HFFc6 (cell line): Measurements from ENCODE around the gene FAM32A. TPM values are rescaled to one million over a fixed set of nuclear protein-coding genes. Genes with fewer than 3 reads are reported as not detected.
A peak's percentile ranks its signal among the peaks of the same experiment; 100 is the strongest.

ENCODE experiments used
- DNase-seq: peaks from one replicate; pipeline ENCODE4 v3.0.0-alpha.2; 2018
- H3K27ac Mint-ChIP-seq: 2 replicates; pipeline ENCODE4 v1.8.0; 2020; ENCODE audit warnings: mild to moderate bottlenecking, mixed read lengths
- H3K27me3 Mint-ChIP-seq: 2 replicates; pipeline ENCODE4 v1.8.0; 2021; ENCODE audit warnings: mild to moderate bottlenecking, moderate library complexity, mixed read lengths; ENCODE audit not compliant: insufficient read depth
- H3K36me3 Mint-ChIP-seq: 2 replicates; pipeline ENCODE4 v1.8.0; 2021; ENCODE audit warnings: low read depth, mixed read lengths
- H3K4me1 Mint-ChIP-seq: 2 replicates; pipeline ENCODE4 v1.8.0; 2020; ENCODE audit warnings: low read depth, mixed read lengths
- H3K4me3 Mint-ChIP-seq: 2 replicates; pipeline ENCODE4 v1.8.0; 2020; ENCODE audit warnings: mild to moderate bottlenecking, moderate library complexity, mixed read lengths
- H3K9me3 Mint-ChIP-seq: 2 replicates; pipeline ENCODE4 v1.8.0; 2020; ENCODE audit warnings: mild to moderate bottlenecking, mixed read lengths
- CTCF ChIP-seq: fragments of 200-600 bp; sonication (generic); IDR thresholded peaks from 2 replicates; pipeline ENCODE4 v1.5.0; 2021; ENCODE audit warnings: antibody characterized with exemption, mild to moderate bottlenecking
- long read RNA-seq: library from polyadenylated mRNA; unstranded; transcript quantifications from one replicate; pipeline ENCODE4 v2.0.0, GENCODE V29; 2019
- total RNA-seq, 6 experiments: library from RNA; stranded (reverse); fragmentation: NEBNext Ultra II Directional; extraction: Animal tissue kit (Norgen Biotek cat#: 25700); gene quantifications; 2 replicates in 1 of 6; 3 replicates in 5 of 6; pipeline ENCODE4 v1.2.3, GENCODE V29; 2021

The FAM32A gene
- total RNA-seq: 10 to 100 TPM; 77.0 to 81.3 (median 79.6) TPM
- long read RNA-seq, transcript FAM32A-205 (3 exons, 1,168 nt): minor isoform, 27 of 193 reads
- long read RNA-seq, transcript FAM32A-201 (4 exons, 1,455 nt): major isoform, 158 of 193 reads
- long read RNA-seq, partial matches to known transcripts: 5 of 193 reads
- long read RNA-seq, other reads (novel, unspliced or antisense): 0 of 193 reads

GRCh38 chr19:16185123-16185767 lies at the start of gene FAM32A:
Gene FAM32A (plus strand): TSS chr19:16185410. CDS start chr19:16185443, 33 bp downstream.
- Mint-ChIP-seq H3K4me1 (peaks cover 31% of the 10 kb centered on the region), H3K4me3 (peak within 1 kb of the TSS; percentile 100), H3K9me3 (no peaks in the 10 kb centered on the region), H3K36me3 (peaks cover 15% of the 10 kb centered on the region), H3K27me3 (no peaks in the 10 kb centered on the region), H3K27ac (peak within 1 kb of the TSS; percentile 96)
- no peak for TF ChIP-seq CTCF
- peak; percentile 99 for DNase-seq

- H3K9me3 Mint-ChIP-seq: no peaks in the 10 kb centered on the region
- H3K27me3 Mint-ChIP-seq: no peaks in the 10 kb centered on the region; the same call in 1 of the 2 replicates
- H3K27ac Mint-ChIP-seq: no peak overlapping the region
- DNase-seq: no peak
- no peak for TF ChIP-seq CTCF
- H3K36me3 Mint-ChIP-seq: peaks cover 46% of the 10 kb centered on the region
- no peaks in the 10 kb centered on the region for H3K4me1 Mint-ChIP-seq
- H3K4me3 Mint-ChIP-seq: no peak overlapping the region
Observed at GRCh38 chr19:16135430-16136127, 49.6 kb upstream of the FAM32A start.

GRCh38 chr19:16136185-16136999 lies 48.8 kb upstream of the FAM32A start:
- no peak for TF ChIP-seq CTCF
- Mint-ChIP-seq H3K9me3 (no peaks in the 10 kb centered on the region), H3K4me3 (no peak overlapping the region), H3K36me3 (peaks cover 38% of the 10 kb centered on the region), H3K27me3 (no peaks in the 10 kb centered on the region; the same call in 1 of the 2 replicates), H3K4me1 (no peaks in the 10 kb centered on the region), H3K27ac (no peak overlapping the region)
- DNase-seq: no peak

- H3K36me3 Mint-ChIP-seq: peaks cover 5% of the 10 kb centered on the region; the same call in 1 of the 2 replicates
Observed at GRCh38 chr19:16139752-16140151, 45.5 kb upstream of the FAM32A start.

More at GRCh38 chr19:16139752-16140151, 45.5 kb upstream of the FAM32A start:
- peaks cover 6% of the 10 kb centered on the region for H3K27me3 Mint-ChIP-seq
- DNase-seq: no peak
- no peak overlapping the region for H3K27ac Mint-ChIP-seq
- no peaks in the 10 kb centered on the region for H3K4me1 Mint-ChIP-seq
- no peak for TF ChIP-seq CTCF
- H3K9me3 Mint-ChIP-seq: no peaks in the 10 kb centered on the region
- H3K4me3 Mint-ChIP-seq: no peak overlapping the region
